Left ventricle myocardium superior (tissue), 1 donor: ENCODE measurements around the gene CCL24. TPM values are rescaled to one million over a fixed set of nuclear protein-coding genes. Genes with fewer than 3 reads are reported as not detected.

Experiments used
- ATAC-seq: fragments of 200-7000 bp; cut with Tn5 transposase; one replicate; pipeline ENCODE4 v1.9.1; 2020; ENCODE audit warnings: mild to moderate bottlenecking, moderate library complexity
- DNase-seq: peaks from one replicate; pipeline ENCODE4 v3.0.0-alpha.2; 2020
- intact Hi-C: fragments of 100-400 bp; cut with micrococcal nuclease; formaldehyde crosslinking; loops from one replicate; pipeline ENCODE4 v1.11.0; 2022
- total RNA-seq: library from RNA; stranded (reverse); fragmentation: NEBNext Ultra II Directional; extraction: Animal tissue kit (Norgen Biotek cat#: 25700); gene quantifications from one replicate; pipeline ENCODE4 v1.2.1, GENCODE V29; 2021
- donor health status: DM: no; HTN: yes; CAD: no; lungs with severe emphysema.

Gene CCL24
- total RNA-seq, 1 donor from 2014 or later = 0.47 TPM

GRCh38 chr7:75823198-75823910 lies 9.7 kb upstream of the CCL24 start:
- ATAC-seq = no peak
- DNase-seq = no peak
- intact Hi-C loops = no loop called here

- intact Hi-C loops = no loop called here
- DNase-seq = no peak
- no peak for ATAC-seq
These were observed 7.1 kb upstream of the CCL24 start for GRCh38 chr7:75820688-75821087.

DNA sequence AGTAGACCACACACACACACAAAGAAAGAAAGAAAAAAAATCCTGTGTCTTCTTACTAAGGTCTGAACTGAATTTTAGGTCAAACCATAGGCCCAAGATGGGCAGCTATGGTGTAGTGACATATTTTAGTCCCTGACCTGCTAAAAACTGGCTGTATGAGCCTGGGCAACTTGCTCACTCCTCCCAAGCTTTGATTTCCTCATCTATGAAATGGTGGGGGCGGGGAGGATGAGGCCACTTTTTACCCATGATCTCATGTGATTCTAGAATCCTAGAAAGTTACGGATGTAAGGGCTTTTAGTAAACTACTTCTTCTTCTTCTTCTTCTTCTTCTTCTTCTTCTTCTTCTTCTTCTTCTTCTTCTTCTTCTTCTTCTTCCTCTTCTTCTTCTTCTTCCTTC lies 6.1 kb upstream of the CCL24 start:
- ATAC-seq = no peak
- no peak for DNase-seq
- intact Hi-C loops = no loop called here

GRCh38 chr7:75818472-75818871 lies 4.9 kb upstream of the CCL24 start:
- DNase-seq (no peak), ATAC-seq (no peak)
- intact Hi-C loops = no loop called here

DNA sequence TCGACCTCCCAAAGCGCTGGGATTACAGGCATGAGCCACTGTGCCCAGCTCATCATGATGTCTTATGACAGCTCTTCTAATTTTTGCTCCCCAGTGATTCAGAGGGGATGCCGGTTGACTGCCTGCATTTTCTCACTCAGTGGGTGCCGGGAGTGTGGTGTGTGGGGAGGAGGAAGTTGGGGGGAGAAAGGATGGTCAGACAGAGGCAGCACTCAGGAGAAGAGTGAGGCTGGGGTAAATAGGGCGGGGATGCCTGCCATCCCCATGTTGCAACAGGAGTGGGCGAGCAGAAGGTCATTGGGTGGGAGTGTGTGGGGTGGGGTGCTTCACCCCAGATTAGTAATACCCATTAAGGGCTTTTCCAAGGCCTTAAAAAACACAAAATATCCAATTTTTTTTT lies 3.5 kb upstream of the CCL24 start:
- no peak for ATAC-seq
- no peak for DNase-seq
- intact Hi-C loops = no loop called here

- ATAC-seq (no peak), DNase-seq (no peak)
- intact Hi-C loops = no loop called here
These were observed 1.9 kb upstream of the CCL24 start for GRCh38 chr7:75815418-75816064.

DNA sequence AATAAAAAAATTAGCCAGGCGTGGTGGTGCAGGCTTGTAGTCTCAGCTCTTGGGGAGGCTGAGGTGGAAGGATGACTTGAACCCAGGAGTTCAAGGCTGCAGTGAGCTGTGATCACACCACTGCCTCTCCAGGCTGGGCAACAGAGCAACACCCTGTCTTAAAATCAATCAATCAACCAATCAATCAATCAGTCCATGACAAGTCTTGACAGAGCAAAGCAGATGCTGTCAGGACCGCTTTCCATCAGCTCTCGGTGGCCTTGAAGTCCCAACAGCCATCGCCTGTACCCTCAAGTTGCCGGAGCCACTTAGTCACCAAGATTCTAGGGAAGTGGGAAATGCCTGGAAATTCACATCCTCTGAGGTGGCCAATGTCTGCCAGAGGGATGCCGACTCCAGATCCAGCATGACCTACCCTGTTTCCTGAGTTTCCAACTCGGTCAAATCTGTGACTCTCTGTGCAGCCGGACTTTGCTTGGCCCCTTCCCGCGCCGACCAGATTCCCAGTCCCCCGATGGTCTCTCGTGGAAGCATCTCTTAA lies 871 bp upstream of the CCL24 start:
- DNase-seq (no peak), ATAC-seq (no peak)
- intact Hi-C loops = no loop called here

GRCh38 chr7:75813084-75813483 lies 522 bp downstream of the CCL24 start:
- ATAC-seq (no peak), DNase-seq (no peak)
- intact Hi-C loops = no loop called here

- intact Hi-C loops = no loop called here
- ATAC-seq (no peak), DNase-seq (no peak)
These were observed 1.5 kb downstream of the CCL24 start for GRCh38 chr7:75811894-75812678.

- intact Hi-C loops = no loop called here
- ATAC-seq = no peak
- DNase-seq = no peak
These were observed 4.2 kb downstream of the CCL24 start for GRCh38 chr7:75809396-75809795.

DNA sequence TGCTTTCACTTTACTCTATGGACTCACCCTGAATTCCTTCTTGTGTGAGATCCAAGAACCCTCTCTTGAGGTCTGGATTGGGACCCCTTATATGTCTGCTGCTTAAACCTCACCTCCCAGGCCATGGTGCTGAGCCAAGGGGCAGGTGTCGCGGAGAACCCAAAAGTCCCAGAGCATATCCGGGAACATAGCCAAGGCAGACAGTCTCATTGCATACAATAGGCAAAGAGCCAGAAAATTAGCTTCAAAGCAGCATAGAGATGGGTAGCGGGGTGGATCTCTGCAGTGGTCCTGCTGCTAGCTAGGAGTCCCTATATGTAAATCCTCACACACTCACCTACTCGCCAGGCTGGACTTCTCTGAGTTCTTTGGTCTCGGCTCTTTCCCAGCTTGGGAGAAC lies 5.5 kb downstream of the CCL24 start:
- intact Hi-C loops = no loop called here
- DNase-seq (no peak), ATAC-seq (no peak)

GRCh38 chr7:75807452-75807851 lies 6.2 kb downstream of the CCL24 start:
- DNase-seq (no peak), ATAC-seq (no peak)
- intact Hi-C loops = no loop called here

- intact Hi-C loops = no loop called here
- DNase-seq (no peak), ATAC-seq (no peak)
These were observed 6.9 kb downstream of the CCL24 start for GRCh38 chr7:75806560-75807307.

DNA sequence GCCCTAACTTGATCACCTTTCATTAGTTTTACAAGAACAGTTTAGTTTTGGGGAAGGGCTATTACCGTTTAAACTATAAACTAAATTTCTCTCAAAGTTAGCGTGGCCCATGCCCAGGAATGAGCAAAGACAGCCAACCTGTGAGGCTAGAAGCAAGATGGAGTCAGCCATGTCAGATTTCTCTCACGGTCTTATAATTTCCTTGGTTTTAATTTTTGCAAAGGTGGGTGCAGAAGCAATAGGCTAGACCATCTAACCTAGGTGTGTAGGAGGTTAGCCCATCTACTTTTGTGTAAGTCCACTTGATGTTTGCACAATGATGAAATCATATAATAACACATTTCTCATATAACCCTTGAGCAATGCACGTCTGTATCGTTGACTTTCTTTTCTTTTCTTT lies 8.9 kb downstream of the CCL24 start:
- DNase-seq (no peak), ATAC-seq (no peak)
- intact Hi-C loops = no loop called here

DNA sequence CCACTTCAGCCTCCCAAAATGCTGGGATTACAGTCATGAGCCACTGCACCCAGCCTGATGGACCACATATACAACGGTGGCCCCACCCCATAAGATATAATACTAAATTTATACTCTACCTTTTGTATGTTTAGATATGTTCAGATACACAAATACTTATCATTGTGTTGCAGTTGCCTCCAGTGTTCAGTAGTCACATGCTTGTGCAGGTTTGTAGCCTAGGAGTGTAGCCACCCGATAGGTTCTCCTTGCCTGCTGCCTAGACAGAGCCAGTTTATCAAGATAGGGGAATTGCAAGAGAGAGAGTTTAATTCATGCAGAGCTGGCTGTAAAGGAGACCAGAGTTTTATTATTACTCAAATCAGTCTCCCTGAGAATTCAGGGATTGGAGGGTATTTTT lies 9.6 kb downstream of the CCL24 start:
- DNase-seq (no peak), ATAC-seq (no peak)
- intact Hi-C loops = no loop called here

GRCh38 chr7:75802552-75802821 lies 11.1 kb downstream of the CCL24 start:
- ATAC-seq (no peak), DNase-seq (no peak)
- intact Hi-C loops = no loop called here

DNA sequence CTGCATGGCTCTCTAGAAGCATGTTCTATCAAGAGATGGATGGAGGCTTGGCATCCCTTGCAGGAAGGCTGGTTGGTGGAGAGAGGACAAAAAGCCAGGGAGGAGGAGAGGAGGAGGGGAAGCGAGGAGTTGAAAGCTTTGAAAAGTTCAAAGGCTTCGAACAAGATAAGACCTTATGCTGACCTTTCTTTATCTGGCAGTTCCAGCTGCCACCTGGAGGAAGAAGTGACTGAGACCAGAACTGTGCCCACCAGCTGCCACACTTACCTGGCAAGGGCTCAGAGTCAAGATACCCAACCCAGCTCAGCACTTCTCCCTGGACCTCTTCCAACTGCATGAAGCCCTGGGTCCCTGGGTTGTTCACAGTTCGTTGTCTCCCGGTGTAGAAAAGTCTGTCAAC lies 14.8 kb downstream of the CCL24 start:
- no peak for DNase-seq

DNA sequence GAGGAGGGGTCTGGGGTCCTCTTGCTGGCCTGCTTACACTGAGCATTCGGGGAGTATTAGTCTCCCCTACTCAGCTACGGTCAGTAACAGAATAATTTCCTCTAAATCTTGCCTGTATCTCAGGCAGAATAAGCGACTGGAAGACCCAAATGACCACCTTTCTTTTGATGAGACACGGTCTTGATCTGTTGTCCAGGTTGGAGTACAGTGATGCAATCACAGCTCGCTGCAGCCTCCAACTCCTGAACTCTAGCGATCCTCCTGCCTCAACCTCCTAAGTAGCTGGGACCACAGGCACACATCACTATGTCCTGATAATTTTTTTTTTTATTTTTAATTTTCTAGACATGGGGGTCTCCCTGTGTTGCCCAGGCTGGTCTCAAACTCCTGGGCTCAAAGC lies 17.2 kb downstream of the CCL24 start:
- DNase-seq (no peak), ATAC-seq (no peak)
- intact Hi-C loops = no loop called here

More for the DNA sequence above, 14.8 kb downstream of the CCL24 start:
- intact Hi-C loops = no loop called here
- ATAC-seq = no peak

GRCh38 chr7:75795831-75796285 lies 17.7 kb downstream of the CCL24 start:
- peak; percentile 64 for DNase-seq
- peak; percentile 79 for ATAC-seq
- intact Hi-C loops = no loop called here

- intact Hi-C loops = no loop called here
- no peak for ATAC-seq
- DNase-seq = no peak
These were observed 19.9 kb downstream of the CCL24 start for GRCh38 chr7:75793676-75794075.
